ENCODE results near the gene SNRPD2. TPM values are rescaled to one million over a fixed set of nuclear protein-coding genes. Genes with fewer than 3 reads are reported as not detected.

Gene SNRPD2
- total RNA-seq, 1 experiment from 2014 or later: 793 TPM

DNA sequence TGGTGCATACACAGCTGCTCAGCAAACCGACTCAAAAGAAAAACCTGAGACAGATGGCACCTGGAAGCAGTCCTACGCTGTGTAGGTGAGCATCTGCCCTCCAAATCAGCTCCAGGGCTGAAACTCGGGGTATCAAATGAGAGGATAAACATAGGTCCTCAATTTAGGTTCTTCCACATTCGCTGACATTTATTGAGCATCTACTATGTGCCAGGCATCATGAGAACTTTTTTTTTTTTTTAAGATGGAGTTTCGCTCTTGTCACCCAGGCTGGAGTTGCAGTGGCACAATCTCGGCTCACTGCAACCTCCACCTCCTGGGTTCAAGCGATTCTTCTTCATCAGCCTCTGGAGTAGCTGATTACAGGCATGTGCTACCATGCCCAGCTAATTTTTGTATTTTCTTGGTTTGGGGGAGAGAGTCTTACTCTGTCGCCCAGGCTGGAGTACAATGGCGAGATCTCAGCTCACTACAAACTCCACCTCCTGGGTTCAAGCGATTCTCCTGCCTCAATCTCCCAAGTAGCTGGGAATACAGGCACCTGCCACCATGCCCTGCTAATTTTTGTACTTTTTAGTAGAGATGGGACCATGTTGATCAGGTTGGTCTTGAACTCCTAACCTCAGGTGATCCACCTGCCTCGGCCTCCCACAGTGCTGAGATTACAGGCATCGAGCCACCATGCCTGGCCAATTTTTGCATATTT is 14.1 kb upstream of the SNRPD2 start:
- no peak for DNase-seq
- Histone ChIP-seq H4K91ac (ENCODE audit: insufficient read length, low read depth, low read length) (no peak overlapping the region), H2BK5ac (ENCODE audit: insufficient read length, low read length) (no peak overlapping the region), H2BK120ac (ENCODE audit: low read depth, low read length, poor library complexity, severe bottlenecking) (no peak overlapping the region), H3K56ac (ENCODE audit: insufficient read length, low read depth, low read length) (no peak overlapping the region), H2BK20ac (ENCODE audit: low read depth, low read length, poor library complexity, severe bottlenecking) (no peak overlapping the region), H4K5ac (ENCODE audit: insufficient read length, low read depth, low read length) (no peak overlapping the region), H3K14ac (ENCODE audit: insufficient read depth, low read length) (no peak overlapping the region), H3K4me2 (ENCODE audit: insufficient read depth, insufficient read length, low read length) (no peak overlapping the region), H3K4ac (ENCODE audit: low read depth, low read length) (no peak overlapping the region), H3K23ac (ENCODE audit: insufficient read length, low read depth, low read length) (no peak overlapping the region), H3K9ac (ENCODE audit: extremely low read depth, insufficient read length, low read length) (no peak overlapping the region), H3K4me1 (ENCODE audit: insufficient read depth, low read length) (no peaks in the 10 kb centered on the region), H3K79me1 (ENCODE audit: insufficient read depth, low read depth, low read length, poor library complexity, severe bottlenecking) (no peaks in the 10 kb centered on the region), H3K9me3 (ENCODE audit: control insufficient read depth, low read depth, low read length) (no peaks in the 10 kb centered on the region), H3K79me2 (ENCODE audit: insufficient read depth, low read length) (no peaks in the 10 kb centered on the region), H2BK12ac (ENCODE audit: insufficient read length, low read depth, low read length) (no peak overlapping the region), H4K20me1 (ENCODE audit: control insufficient read depth, insufficient read depth, insufficient read length) (no peaks in the 10 kb centered on the region), H2AFZ (ENCODE audit: low read length) (no peak overlapping the region), H2BK15ac (ENCODE audit: low read depth, low read length) (no peak overlapping the region), H3K18ac (ENCODE audit: insufficient read length, low read depth, low read length) (no peak overlapping the region), H4K8ac (replicated peaks; ENCODE audit: insufficient read length, low read depth, low read length) (no peak overlapping the region), H3K27me3 (ENCODE audit: insufficient read depth, low read length) (no peaks in the 10 kb centered on the region), H3K27ac (ENCODE audit: insufficient read length, low read depth, low read length) (no peak overlapping the region), H3K23me2 (ENCODE audit: insufficient read length, low read depth, low read length, poor library complexity, severe bottlenecking) (no peaks in the 10 kb centered on the region), H2AK5ac (ENCODE audit: insufficient read length, low read length) (no peak overlapping the region), H3T11ph (ENCODE audit: low read length) (no peak overlapping the region)
- Mint-ChIP-seq H3K36me3 (ENCODE audit: insufficient read depth in 1 of 3, low read depth in 3 of 3) (peaks cover 22 to 43% (median 35%) of the 10 kb centered on the region in 3 experiments; a peak in 6 of 7 replicates), H3K4me3 (no peak overlapping the region; a peak in 1 of 5 replicates), H3K9me3 (no peaks in the 10 kb centered on the region), H3K4me1 (peaks cover 0 to 5% of the 10 kb centered on the region in 2 experiments; a peak in 2 of 4 replicates), H3K27me3 (ENCODE audit: low read depth) (no peaks in the 10 kb centered on the region), H3K27ac (no peak overlapping the region)
- no CpG with 5 or more reads among the region's 12 CpGs for WGBS (ENCODE audit: extremely low coverage, insufficient read length, low lambda C conversion rate)
- TF ChIP-seq, protein P1, sequence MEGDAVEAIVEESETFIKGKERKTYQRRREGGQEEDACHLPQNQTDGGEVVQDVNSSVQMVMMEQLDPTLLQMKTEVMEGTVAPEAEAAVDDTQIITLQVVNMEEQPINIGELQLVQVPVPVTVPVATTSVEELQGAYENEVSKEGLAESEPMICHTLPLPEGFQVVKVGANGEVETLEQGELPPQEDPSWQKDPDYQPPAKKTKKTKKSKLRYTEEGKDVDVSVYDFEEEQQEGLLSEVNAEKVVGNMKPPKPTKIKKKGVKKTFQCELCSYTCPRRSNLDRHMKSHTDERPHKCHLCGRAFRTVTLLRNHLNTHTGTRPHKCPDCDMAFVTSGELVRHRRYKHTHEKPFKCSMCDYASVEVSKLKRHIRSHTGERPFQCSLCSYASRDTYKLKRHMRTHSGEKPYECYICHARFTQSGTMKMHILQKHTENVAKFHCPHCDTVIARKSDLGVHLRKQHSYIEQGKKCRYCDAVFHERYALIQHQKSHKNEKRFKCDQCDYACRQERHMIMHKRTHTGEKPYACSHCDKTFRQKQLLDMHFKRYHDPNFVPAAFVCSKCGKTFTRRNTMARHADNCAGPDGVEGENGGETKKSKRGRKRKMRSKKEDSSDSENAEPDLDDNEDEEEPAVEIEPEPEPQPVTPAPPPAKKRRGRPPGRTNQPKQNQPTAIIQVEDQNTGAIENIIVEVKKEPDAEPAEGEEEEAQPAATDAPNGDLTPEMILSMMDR (conservative IDR thresholded peaks at IDR 0.05): no peak

Measured in H9 (cell line).